Testis (tissue), 2 donors: ENCODE measurements around the gene DENND11.

Experiments
- POLR2A ChIP-seq: fragments of 450-650 bp; IDR thresholded peaks from one replicate; pipeline ENCODE4 v1.6.1; 2017; ENCODE audit warnings: antibody characterized with exemption, mild to moderate bottlenecking, moderate library complexity
- TF ChIP-seq, protein P1 (sequence below), 3 experiments: fragments of 450-650 bp in 2 of 3; fragments of 200-600 bp in 1 of 3; sonication (generic) in 1 of 3; IDR thresholded peaks; one replicate each; pipeline ENCODE4 v1.5.1; 2016 to 2019; ENCODE audit warnings: antibody characterized with exemption in 3 of 3, mild to moderate bottlenecking in 2 of 3, moderate library complexity in 1 of 3

DNA sequence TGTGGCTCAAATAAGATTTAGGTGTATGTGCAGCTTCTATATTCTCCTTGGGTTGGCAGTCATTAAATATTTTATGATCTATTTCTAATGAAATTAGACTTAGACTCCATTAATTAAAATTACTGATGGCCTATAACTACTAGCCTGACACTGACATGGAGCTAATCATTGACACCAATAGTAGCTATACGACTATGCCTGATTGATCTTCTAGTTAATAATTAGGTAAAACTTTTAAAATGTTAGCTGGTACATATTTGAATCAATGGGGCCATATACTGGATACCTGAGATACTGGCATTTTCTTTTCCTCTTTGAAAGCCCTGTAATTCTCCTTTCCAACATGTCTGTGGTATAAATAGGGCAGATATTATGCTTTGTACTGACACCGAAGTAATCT is 20.6 kb upstream of the DENND11 start:
- TF ChIP-seq, protein P1, sequence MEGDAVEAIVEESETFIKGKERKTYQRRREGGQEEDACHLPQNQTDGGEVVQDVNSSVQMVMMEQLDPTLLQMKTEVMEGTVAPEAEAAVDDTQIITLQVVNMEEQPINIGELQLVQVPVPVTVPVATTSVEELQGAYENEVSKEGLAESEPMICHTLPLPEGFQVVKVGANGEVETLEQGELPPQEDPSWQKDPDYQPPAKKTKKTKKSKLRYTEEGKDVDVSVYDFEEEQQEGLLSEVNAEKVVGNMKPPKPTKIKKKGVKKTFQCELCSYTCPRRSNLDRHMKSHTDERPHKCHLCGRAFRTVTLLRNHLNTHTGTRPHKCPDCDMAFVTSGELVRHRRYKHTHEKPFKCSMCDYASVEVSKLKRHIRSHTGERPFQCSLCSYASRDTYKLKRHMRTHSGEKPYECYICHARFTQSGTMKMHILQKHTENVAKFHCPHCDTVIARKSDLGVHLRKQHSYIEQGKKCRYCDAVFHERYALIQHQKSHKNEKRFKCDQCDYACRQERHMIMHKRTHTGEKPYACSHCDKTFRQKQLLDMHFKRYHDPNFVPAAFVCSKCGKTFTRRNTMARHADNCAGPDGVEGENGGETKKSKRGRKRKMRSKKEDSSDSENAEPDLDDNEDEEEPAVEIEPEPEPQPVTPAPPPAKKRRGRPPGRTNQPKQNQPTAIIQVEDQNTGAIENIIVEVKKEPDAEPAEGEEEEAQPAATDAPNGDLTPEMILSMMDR (IDR thresholded peaks at IDR 0.05): no peak
- no peak for TF ChIP-seq POLR2A
